Measurements from ENCODE around the gene FAM124B.

Gene FAM124B, protein sequence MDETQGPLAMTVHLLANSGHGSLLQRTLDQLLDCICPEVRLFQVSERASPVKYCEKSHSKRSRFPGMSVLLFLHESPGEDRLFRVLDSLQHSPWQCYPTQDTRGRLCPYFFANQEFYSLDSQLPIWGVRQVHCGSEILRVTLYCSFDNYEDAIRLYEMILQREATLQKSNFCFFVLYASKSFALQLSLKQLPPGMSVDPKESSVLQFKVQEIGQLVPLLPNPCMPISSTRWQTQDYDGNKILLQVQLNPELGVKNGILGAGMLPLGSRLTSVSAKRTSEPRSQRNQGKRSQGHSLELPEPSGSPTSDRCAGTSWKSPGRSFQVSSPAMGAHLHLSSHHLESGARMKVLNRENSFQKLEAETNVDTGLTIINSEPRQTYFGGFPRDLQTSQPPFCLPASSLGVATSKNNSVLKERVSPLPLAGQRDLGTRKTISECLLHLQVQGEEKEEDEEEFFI

DNA sequence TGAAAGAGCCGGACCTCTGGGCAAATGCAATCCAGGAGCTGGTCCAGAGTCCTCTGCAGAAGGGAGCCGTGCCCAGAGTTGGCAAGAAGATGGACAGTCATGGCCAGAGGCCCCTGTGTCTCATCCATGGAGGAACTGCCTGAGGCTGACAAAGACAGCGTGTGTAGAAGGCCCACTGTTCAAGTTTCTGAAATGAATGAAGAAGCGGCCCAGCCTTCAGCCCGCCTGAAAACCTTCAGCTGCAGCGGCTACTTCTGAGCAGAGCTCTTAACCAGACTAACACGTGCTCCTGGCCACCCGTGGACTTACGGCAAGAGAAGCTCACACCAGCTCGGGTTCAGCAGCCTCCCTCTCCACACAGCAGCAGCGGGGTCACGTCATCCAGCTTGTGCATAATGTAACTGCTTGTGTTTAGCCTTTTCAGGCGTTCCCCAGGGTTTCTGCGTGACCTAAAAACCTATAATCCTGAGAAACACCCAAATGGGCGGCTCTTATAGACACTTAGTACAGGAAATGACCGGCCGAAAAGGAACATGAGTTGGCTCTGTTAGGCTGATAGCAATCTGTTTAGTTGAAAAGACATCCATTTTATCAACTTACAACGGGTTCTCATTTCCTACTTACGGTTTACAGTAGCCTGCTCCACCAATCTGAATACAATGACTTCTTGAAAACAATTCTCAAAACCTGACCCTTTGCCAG is at the start of gene FAM124B:
Gene FAM124B, minus strand, starts transcription at position 467 of the 702 bp plus-strand sequence. Its CDS starts 339 bp downstream, at position 128.
- peak; percentile 4 for DNase-seq

DNA sequence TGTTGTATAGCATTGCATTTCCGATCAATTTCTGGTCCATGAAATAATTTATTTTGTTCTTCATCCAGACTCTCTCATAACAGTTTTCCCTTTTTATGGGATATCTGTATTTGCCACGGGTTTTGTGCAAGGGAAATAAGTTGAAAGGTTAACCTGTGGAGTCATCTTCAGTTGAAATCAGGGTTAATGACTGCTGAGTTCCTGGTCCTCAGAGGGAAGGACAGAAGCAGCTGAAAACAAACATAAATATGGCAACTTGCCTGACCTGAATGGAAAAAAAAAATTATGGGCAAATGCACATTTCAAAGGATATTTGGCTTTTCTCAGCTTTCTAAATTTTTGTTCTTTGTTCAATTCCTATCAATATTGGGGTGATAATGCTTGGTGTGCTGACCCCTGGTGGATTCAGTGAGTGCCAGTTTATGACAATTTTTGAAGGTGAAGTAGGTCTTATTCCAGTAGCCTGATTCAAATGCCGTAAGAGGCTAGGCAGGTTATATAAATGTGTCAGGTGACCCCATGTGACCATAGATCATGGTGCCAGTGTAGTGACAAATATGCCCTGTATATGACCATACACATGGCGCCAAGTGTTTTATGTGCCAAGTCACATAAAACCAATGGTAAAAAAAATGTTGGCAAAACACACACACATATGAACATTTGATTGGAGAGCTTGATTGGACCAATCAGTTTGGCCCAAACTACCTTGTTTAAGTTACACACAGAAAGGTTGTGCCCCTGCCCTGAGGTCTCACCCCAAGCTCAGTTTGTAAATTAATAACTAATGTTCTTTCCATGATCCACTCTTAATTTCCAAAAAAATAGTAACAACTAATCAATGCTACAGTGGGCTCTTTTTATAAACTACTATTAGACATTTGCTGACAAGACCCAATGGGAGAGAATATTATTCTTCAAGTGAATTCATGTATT is 47.6 kb upstream of the FAM124B start:
- DNase-seq, result no peak

DNA sequence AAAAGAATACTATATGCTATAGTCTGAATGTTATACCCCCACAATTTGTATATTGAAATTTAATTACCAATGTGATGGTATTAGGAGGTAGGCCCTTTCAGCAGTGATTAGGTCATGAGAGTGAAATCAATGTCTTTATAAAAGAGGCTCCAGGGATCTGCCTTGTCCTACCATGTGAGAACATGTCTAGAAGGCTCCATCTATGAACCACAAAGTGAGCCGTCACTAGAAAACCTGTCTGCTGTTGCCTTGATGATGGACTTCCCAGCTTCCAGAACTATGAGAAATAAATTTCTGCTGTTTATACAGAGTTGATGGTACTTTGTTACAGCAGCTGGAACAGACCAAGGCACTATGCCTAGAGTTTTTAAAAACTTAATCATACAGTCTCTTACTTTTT is 46.3 kb upstream of the FAM124B start:
- DNase-seq, result no peak

DNA sequence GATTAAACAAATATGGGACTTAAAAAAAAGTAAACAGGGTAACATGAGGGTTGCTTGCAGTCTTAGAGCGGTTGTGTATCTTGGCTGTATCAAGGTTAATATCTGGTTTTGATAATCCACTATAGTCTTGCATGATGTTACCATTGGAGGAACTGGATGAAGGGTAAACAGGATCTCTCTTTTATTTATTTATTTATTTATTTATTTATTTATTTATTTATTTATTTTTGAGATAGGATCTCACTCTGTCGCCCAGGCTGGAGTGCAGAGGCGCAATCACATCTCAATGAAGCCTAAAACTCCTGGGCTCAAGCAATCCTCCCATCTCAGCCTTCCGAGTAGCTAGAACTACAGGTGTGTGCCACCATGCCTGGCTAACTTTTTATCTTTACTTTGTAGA is 42.9 kb upstream of the FAM124B start:
- no peak for DNase-seq

DNA sequence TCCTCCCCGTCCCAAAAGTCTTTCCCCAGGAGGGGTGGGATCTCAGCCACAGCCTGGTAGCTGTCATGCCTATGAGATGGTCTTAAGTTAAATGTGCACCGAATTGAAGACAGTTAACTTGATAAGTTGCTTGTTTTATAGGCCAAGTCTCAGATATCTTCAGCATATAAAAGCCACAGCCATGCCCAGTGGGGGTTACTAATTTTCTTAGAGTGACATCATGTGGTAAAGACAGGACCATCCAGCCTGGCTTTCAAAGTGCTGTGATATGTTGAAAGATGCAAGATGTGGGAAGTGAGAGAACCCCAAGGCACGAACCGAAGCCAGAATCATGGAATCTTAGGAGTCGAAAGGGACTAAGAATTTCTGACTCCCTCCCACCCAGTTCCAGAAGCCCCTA is 42.1 kb upstream of the FAM124B start:
- DNase-seq, result no peak

DNA sequence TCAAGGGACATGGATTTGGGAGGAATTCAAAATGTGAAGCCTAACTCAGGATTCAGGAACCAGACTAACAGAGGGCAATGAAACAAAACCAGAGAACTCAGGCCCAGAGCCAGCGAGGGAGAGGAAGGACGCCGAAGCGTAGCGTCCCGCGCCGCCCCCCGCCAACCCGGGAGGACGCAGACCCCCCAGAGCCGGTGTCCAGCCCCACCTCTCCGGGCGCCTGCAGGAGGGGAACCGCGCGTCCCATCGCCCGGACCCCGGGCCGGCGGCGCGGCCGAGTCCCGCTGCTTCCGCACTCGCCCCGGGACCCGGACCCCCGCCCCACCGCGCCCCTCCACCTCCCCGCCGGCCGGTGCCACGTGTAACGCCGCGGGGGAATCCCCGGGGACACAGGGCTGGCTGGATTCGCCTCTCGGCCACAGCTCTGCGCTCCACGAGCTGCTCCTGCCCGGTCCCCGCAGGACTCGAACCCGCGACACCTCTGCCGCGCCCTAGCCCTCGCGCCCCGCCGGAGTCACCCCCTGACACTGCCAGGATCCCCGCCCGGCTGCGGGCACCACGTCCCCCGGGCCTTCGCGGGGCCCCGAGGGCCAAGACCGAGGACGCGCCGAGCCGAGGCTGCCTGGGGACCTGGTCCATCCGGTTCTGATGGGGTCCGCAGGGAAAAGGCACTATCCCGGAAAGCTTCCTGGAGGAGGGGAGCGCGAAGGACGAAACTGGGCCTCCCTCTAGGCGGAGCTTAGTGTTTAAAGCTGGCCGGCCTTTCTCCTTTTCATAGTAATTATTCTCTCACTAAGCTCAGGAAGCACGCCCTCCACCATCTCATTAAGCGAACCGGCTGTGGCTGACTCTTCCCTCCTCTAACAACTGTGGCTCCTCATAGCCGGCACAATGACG is 40.4 kb upstream of the FAM124B start:
- DNase-seq, result no peak

DNA sequence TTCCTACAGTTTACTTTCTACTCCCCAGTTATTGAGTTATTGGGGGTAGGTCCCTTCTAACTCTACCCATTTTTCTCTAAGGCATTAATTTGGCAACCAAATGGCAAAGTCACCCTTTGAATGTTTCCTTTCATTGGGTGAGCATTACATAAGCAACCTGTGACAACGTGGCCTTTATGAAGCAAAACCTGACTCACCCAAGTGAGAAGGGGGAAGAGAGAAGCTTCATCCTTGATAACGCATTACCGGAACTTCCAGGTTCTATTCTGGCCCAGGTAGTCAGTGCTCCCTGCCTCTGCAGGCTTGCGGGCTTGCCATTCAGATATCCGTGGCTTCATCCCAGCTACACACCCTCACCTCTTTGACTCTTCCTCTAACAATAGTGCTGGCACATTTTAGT is 39.1 kb upstream of the FAM124B start:
- no peak for DNase-seq

DNA sequence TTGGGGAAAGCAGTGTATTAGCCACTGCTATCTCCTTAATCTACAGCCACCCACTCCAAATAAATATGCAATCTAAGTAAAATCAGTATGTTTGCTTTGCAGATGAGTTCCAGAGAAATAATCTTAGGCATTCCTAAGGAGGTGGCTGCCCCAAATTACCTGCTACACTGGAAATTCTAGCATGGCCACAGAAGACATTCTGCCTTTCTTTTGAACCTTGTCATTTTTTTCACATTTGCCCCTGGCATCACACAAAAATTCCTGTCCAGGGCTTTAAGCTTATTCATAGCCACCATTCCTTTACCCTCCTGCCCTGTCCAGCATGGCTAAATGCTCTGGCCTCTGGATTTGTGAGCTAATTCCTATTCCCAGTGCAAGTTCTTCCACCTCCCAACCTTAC is 36.8 kb upstream of the FAM124B start:
- DNase-seq, result no peak

DNA sequence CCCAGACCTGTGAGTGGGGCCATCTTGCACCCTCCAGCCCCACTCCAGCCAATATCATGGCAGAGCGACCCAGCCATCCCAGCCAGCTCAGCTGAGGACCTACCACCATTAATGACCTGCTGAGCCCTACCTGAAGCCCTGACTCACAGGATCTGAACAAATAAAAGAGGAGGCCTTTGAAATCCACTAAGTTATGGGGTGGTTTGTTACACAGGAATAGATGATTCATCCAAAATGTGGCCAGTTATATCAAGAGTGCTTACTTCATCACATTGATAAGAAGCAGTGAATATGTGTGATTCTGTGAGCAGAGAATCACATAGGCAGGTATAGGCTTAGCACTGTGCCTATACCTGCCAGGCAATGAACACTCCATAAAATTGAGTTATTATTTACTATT is 34.7 kb upstream of the FAM124B start:
- no peak for DNase-seq

DNA sequence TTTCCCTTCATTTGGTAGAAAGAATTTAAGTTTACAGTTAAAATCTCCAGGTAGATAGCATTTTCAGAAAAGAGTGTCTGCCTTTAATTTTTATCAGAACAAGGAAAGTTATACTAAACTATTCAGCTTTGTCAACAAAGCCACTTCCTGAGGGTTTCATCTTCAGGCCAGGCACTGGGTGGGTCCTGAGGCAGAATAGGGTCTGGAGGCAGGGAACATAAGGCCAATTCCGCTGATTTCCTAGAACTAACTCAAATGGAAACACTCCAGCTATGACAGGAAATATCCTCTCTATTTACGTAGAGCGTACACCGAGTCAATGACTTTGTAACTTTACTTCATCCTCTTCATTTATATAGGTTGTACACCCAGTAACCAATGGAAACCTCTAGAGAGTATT is 32.7 kb upstream of the FAM124B start:
- no peak for DNase-seq

DNA sequence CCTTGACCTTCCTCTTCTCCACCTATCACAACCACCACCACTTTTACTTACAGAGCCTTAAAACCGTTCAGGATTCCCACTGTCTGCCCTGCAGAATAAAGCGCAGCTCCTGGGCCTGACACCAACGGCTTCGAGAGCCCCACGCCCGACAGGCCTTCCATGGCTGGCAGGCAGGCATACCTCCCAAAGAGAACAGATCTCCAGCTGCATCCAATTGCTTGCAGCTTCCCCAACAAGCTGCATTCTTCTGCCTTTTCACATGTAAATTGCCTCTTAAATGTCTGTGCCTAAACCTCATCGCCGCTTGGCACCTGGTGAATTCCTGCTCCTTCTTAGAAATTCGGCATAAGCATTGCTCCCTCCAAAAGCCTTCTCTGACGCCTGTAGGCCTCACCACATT is 31.5 kb upstream of the FAM124B start:
- DNase-seq, result no peak

DNA sequence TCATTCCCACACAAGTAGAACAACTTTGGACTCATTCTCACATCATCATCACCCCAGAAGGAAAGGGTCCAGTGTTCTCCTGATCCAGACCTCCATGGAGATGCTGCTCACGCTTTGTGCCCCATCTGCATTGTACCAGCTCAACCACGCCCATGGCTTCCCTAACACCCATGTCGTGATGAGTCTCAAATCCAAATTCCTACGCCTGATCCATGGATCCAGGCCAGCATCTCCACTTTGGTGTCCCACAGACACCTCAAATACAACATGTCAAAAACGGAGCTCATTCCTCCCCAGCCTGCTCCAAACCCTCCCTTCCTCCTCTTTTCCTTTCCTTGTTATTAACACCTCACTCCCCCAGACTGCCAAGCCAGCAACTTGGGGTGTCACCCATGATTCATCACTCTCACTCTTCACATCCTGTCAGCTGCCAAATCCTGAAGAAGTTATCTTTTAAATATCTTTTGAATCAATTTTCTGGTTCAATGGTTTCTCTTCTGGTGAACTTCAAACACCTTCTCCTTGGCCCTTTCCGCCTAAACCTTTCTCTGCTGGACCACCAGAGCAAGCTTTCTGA is 30.2 kb upstream of the FAM124B start:
- no peak for DNase-seq

DNA sequence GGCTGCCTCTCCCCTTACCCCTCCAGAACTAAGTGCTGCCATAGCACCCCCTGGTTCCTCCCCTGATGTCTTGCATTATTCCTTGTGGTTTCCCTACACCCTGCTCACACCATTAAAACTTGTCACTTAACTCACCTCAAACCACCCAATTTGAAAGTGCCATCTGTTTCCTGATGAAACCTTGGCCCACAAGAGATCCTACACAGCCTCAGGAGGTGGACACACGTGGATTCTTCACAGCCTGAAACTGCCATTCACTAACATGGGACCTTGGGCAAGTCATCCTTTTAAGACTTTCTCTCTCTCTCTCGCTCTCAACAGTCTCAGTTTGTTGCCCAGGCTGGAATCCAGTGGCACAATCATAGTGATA is 27.5 kb upstream of the FAM124B start:
- no peak for DNase-seq

DNA sequence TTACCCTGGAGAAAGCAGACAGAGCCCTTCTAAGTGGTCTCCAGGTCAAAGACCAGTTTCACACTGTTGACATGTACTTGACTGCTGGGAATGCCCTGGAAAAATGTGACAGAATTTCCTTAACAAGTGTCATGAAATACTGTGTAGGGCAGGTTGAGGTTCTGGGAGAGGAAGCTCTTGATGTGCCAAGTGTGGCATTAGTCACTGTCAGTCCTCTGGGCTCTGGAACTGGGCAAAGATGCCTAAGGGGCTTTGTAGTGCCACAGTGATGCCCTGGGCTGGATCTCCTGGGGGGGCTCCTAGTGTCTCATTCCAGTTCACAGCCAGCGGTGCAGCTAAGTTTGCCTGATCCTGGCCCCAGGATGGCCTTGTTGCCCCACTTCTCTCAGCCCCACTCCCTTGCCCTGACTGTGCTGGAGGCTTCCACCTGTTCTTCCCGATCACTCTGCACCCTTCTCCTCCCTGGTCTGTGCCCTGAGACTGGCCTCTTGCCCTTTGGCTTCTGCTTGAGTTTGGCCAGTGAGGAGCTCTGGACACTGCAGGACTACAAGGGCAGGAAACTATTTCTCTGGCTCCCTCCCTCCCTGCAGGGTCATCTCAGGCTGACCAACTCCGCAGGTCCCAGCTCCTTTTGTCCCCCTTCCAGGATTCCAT is 27.0 kb upstream of the FAM124B start:
- DNase-seq, result no peak

DNA sequence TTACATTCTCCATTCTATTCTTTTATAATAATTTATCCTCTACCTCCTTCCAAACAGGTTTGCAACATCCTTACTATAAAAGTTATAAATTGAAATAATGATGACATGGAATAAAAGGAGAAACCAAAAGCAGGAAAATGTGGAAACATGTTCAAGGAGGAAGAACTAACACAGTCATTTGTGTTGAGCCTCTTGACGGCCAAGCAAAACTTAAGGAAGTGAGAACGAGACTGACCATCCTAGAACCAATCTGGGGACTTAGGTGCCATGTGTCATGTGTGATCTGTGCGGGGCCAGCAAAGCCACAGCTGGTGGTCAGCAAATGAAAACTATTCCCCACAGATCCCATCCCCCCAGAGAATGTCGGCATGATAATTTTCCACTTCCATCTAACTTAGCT is 25.6 kb upstream of the FAM124B start:
- DNase-seq, result no peak

DNA sequence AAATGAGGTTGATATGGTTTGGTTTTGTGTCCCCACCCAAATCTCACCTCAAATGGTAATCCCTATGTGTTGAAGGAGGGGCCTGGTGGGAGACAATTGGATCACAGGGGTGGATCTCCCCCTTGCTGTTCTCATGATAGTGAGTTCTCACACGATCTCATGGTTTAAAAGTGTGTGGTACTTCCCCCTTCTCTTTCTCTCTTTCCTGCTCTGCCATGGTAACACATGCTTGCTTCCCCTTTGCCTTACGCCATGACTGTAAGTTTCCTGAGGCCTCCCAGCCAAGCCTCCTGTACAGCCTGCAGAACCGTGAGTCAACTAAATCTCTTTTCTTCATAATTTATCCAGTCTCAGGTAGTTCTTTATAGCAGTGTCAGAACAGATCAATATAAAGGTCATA is 24.7 kb upstream of the FAM124B start:
- DNase-seq, result no peak

DNA sequence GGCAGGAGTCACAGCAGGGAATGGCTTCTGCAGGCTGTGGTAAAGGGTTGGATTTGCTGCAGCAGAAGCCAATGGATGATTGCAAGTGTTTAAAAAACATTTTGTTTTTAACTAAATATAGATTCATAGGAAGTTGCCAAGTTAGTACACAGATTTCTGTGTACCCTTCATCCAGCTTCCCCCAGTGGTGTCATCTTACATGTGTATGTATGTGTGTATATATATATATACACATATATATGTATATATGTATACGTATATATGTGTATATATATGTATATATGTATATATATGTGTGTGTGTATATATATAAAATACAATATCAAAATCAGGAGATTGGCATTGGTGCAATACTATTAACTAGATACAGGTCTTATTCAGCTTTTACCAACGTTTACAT is 19.2 kb upstream of the FAM124B start:
- no peak for DNase-seq

DNA sequence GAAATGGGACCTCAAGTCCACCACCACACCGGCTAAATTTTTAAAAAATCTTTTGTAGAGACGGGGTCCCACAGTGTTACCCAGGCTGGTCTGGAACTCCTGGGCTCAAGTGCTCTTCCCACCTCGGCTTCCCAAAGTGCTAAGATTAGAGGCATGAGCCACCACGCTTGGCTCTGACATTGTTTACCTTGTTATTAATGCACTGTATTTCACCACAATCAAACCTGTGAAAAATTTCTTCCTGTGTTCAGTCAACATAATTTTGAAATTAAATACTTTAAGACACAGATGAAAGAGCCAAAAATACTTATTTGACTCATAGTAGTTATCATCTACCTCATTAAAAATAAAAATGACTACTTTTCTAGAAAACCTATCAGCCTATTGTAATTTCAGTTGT is 16.0 kb upstream of the FAM124B start:
- DNase-seq, result no peak

DNA sequence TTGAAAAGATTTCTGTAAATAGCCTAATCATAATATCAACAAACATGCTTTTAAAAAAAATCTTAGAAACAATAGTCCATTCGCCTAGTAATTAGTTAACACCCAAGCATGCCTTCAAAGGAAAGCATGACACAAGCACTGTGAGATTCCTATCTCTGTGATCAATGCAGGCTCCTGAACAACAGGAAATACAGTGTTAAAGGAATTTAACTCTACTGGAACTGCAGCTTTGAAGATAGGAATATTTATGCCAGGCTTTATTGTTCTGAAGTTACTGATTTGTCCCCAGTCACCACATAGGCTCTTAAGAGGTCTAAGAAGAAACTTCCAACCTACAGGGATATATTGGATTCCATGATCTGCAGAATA is 15.4 kb upstream of the FAM124B start:
- DNase-seq, result no peak

DNA sequence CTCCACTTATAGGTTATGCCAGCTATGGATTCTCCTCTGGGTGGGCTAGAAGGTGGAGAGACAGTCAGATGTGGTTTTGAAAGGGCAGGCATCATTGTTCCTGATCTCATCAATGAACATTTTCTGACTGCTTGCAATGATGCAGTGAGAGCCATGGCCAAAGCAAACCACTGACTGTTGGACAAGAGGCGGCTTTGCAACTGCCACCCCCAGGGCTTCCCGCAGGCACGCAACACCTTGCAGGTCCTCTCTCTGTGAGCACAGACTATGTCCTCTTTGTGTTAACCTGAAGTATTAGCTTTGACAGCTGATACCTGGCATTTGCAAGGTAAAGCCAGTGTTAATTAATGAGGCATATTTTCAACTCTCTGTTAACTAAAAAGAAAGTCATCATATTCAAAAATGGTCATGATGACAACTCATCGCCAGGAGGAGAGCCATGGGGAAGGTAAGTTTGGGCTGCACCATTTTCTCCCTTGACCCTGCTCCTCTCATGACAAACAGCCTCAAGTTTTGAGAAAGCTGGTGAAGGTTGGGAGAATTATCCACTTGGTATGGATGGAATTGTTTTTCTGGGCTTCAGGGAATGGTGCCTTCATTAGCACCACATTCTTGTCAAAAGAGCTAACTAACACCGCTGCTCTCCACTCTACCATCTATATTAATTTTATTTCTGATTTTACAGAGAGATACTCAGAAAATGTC is 14.9 kb upstream of the FAM124B start:
- DNase-seq, result no peak

DNA sequence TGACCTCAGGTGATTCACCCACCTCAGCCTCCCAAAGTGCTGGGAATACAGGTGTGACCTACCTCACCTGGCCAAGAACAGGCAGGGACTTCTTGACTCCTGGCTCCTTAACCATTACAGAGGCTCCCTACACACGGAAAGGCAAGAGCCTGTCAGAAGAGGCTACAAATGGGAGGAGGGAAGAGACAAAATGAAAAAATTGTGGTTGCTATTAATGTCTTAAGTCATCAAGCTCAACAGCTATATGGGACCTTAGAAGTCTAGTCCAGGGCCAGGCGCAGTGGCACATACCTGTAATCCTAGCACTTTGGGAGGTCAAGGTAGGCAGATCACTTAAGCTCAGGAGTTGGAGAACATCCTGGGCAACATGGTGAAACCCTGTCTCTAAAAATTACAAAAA is 11.5 kb upstream of the FAM124B start:
- no peak for DNase-seq

All from DMS79 treated with DMSO at 0.1 percent for 48 hours (cell line).